PC-3 (cell line): Measurements from ENCODE around the gene CERS2. TPM values are rescaled to one million over a fixed set of nuclear protein-coding genes. Genes with fewer than 3 reads are reported as not detected.
A peak's percentile ranks its signal among the peaks of the same experiment; 100 is the strongest.

Source experiments
- ATAC-seq: fragments of 200-7000 bp; cut with Tn5 transposase; 2 replicates; pipeline ENCODE4 v1.9.1; 2020; ENCODE audit warnings: mild to moderate bottlenecking, moderate library complexity
- BruUV-seq: library from RNA; stranded (reverse); fragments of 400-500 nt; replicated peaks from 2 replicates; lab custom pipeline; 2021; lab: Mats Ljungman, UMichigan
- CTCF ChIA-PET: fragments of 300-600 bp; sonication (Branson Sonifier 250); formaldehyde crosslinking; loops from one replicate; lab custom pipeline; 2022; ENCODE audit warnings: antibody characterized with exemption; lab: Charles Lee
- POLR2A ChIA-PET: fragments of 300-600 bp; sonication (Branson Sonifier 250); formaldehyde crosslinking; loops from one replicate; lab custom pipeline; 2022; ENCODE audit warnings: antibody characterized with exemption; ENCODE audit not compliant: unreplicated experiment; lab: Charles Lee
- DNase-seq: peaks from one replicate; pipeline ENCODE4 v3.0.0-alpha.2; 2015
- H2AFZ ChIP-seq: fragments of 300-600 bp; sonication (generic); 2 replicates; pipeline ENCODE4 v1.6.0; 2016; ENCODE audit warnings: antibody characterized with exemption, low read length
- H3F3A ChIP-seq: fragments of 300-600 bp; sonication (generic); one replicate; pipeline ENCODE4 v1.6.0; 2017; ENCODE audit warnings: antibody characterized with exemption, low read length, control low read depth, mild to moderate bottlenecking; ENCODE audit not compliant: unreplicated experiment
- H3K27ac ChIP-seq: fragments of 300-600 bp; sonication (generic); 2 replicates; pipeline ENCODE4 v1.5.1; 2016; ENCODE audit warnings: mild to moderate bottlenecking, low read length
- H3K27me3 ChIP-seq: fragments of 300-600 bp; sonication (generic); 2 replicates; pipeline ENCODE4 v1.6.1; 2016; ENCODE audit warnings: low read length, mixed read lengths
- H3K36me3 ChIP-seq: fragments of 300-600 bp; sonication (generic); 2 replicates; pipeline ENCODE4 v1.6.1; 2016; ENCODE audit warnings: low read depth, mixed run types, low read length, mixed read lengths
- H3K4me1 ChIP-seq: fragments of 300-600 bp; sonication (generic); 2 replicates; pipeline ENCODE4 v1.5.1; 2016; ENCODE audit warnings: low read length; ENCODE audit not compliant: insufficient read depth
- H3K4me2 ChIP-seq: fragments of 300-600 bp; sonication (generic); 2 replicates; pipeline ENCODE4 v1.6.0; 2016; ENCODE audit warnings: low read length
- H3K4me3 ChIP-seq: fragments of 300-600 bp; sonication (generic); 2 replicates; pipeline ENCODE4 v1.5.1; 2016; ENCODE audit warnings: mild to moderate bottlenecking, low read length, mixed read lengths
- H3K79me2 ChIP-seq: fragments of 300-600 bp; sonication (generic); 2 replicates; pipeline ENCODE4 v1.6.1; 2017; ENCODE audit warnings: low read length, mixed read lengths
- H3K9ac ChIP-seq: fragments of 300-600 bp; sonication (generic); 2 replicates; pipeline ENCODE4 v1.6.0; 2016; ENCODE audit warnings: mild to moderate bottlenecking, low read length
- H3K9me2 ChIP-seq: fragments of 300-600 bp; sonication (generic); replicated peaks from 2 replicates; pipeline ENCODE4 v1.6.1; 2016; ENCODE audit warnings: mixed run types, low read length, mixed read lengths
- H3K9me3 ChIP-seq: fragments of 300-600 bp; sonication (generic); 2 replicates; pipeline ENCODE4 v1.6.1; 2016; ENCODE audit warnings: low read length, mixed read lengths
- H4K20me1 ChIP-seq: fragments of 300-600 bp; sonication (generic); 2 replicates; pipeline ENCODE4 v1.6.1; 2016; ENCODE audit warnings: low read length, mixed read lengths
- EZH2 ChIP-seq: fragments of 300-600 bp; sonication (generic); IDR thresholded peaks from one replicate; pipeline ENCODE4 v1.6.1; 2017; ENCODE audit warnings: antibody characterized with exemption, mild to moderate bottlenecking, low read length; ENCODE audit not compliant: unreplicated experiment
- EZH2phosphoT487 ChIP-seq: fragments of 300-600 bp; sonication (generic); IDR thresholded peaks from 2 replicates; pipeline ENCODE4 v1.6.1; 2018; ENCODE audit warnings: mild to moderate bottlenecking, antibody characterized with exemption, low read length, borderline replicate concordance
- intact Hi-C: fragments of 100-400 bp; cut with micrococcal nuclease; formaldehyde crosslinking; loops from 2 replicates; pipeline ENCODE4 v1.9.0; 2023
- total RNA-seq: library from RNA; depleted of rRNA; stranded (reverse); fragments of >200 nt; gene quantifications from 2 replicates; pipeline ENCODE4 v1.2.3, GENCODE V29; 2014
- TF ChIP-seq, protein P1 (sequence below): fragments of 300-600 bp; sonication (generic); conservative IDR thresholded peaks from 2 replicates; pipeline ENCODE4 v1.5.1; 2017; ENCODE audit warnings: antibody characterized with exemption, low read depth, mild to moderate bottlenecking, low read length

The CERS2 gene
- total RNA-seq, 1 experiment from 2014 or later = 176 TPM

DNA sequence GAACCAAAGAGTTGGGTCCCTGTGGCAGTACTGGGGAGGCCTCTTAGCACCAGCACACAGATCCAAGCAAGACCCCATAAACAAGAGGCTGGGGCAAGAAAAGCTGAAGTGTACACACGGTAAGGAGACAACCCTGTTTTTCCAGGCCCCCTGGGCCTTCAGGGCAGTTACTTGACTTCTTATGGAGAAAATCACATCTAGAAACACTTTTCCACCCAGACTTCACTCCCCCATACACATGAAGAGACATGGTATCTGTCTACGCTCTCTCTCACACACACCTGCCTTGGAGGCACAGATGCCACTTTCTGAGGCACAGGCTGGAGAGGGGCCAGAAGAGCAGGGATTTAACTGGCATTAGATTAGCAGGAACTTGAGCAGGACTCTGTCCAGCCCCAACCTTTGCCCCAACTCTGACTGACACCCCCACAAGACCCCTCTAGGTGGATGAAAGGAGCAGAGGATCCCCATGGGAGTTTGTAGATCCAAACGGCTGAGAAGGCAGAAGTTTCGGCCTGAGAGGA lies 2.2 kb downstream of the CERS2 start:
- Histone ChIP-seq H3F3A (peaks cover 4% of the 10 kb centered on the region), H2AFZ (no peak overlapping the region), H3K4me3 (peak overlapping the region; percentile 90), H3K4me2 (peak overlapping the region; percentile 99), H3K9me3 (no peaks in the 10 kb centered on the region), H3K9ac (peak overlapping the region; percentile 93; the same call in 1 of the 2 replicates), H3K9me2 (no peaks in the 10 kb centered on the region), H3K79me2 (peaks cover 63% of the 10 kb centered on the region), H3K27ac (no peak overlapping the region), H4K20me1 (peaks cover 26% of the 10 kb centered on the region), H3K4me1 (peaks cover 42% of the 10 kb centered on the region), H3K27me3 (no peaks in the 10 kb centered on the region), H3K36me3 (peaks cover 16% of the 10 kb centered on the region)
- ChIA-PET CTCF (no interaction called here), POLR2A (interaction anchor here (1.2 kb wide), 1 partner anchor 14 kb away, joined by 3 read pairs; no protein-coding TSS in a partner anchor)
- DNase-seq = no peak
- no peak for ATAC-seq
- TF ChIP-seq EZH2phosphoT487 = no peak
- TF ChIP-seq, protein P1, sequence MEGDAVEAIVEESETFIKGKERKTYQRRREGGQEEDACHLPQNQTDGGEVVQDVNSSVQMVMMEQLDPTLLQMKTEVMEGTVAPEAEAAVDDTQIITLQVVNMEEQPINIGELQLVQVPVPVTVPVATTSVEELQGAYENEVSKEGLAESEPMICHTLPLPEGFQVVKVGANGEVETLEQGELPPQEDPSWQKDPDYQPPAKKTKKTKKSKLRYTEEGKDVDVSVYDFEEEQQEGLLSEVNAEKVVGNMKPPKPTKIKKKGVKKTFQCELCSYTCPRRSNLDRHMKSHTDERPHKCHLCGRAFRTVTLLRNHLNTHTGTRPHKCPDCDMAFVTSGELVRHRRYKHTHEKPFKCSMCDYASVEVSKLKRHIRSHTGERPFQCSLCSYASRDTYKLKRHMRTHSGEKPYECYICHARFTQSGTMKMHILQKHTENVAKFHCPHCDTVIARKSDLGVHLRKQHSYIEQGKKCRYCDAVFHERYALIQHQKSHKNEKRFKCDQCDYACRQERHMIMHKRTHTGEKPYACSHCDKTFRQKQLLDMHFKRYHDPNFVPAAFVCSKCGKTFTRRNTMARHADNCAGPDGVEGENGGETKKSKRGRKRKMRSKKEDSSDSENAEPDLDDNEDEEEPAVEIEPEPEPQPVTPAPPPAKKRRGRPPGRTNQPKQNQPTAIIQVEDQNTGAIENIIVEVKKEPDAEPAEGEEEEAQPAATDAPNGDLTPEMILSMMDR = no peak
- TF ChIP-seq EZH2 = no peak
- intact Hi-C loops = no loop called here
- BruUV-seq = TSS peak; percentile 27

GRCh38 chr1:150971583-150972416 lies 2.8 kb downstream of the CERS2 start:
- peak overlapping the region; percentile 99 for H3K4me2 ChIP-seq
- DNase-seq = no peak
- no peak overlapping the region for H3K9ac ChIP-seq
- peaks cover 1% of the 10 kb centered on the region for H3F3A ChIP-seq
- no peak for ATAC-seq
- H3K4me3 ChIP-seq = peak overlapping the region; percentile 90
- H4K20me1 ChIP-seq = peaks cover 26% of the 10 kb centered on the region
- H3K27ac ChIP-seq = no peak overlapping the region
- no peak overlapping the region for H2AFZ ChIP-seq
- POLR2A ChIA-PET = no interaction called here
- BruUV-seq = no TSS peak
- H3K4me1 ChIP-seq = peaks cover 35% of the 10 kb centered on the region
- intact Hi-C loops = loop anchor here (2.0 kb wide), 1 partner anchor 15 kb away; no protein-coding TSS in a partner anchor
- peaks cover 63% of the 10 kb centered on the region for H3K79me2 ChIP-seq
- H3K9me2 ChIP-seq = no peaks in the 10 kb centered on the region
- H3K9me3 ChIP-seq = no peaks in the 10 kb centered on the region
- no peaks in the 10 kb centered on the region for H3K27me3 ChIP-seq
- H3K36me3 ChIP-seq = peaks cover 23% of the 10 kb centered on the region
- CTCF ChIA-PET = no interaction called here
- TF ChIP-seq EZH2phosphoT487 (no peak), EZH2 (no peak)
- TF ChIP-seq, protein P1 = no peak
